HepG2 (cell line): ENCODE data around the gene FJX1. TPM values are rescaled to one million over a fixed set of nuclear protein-coding genes. Genes with fewer than 3 reads are reported as not detected.

Source experiments
- AKAP8 ChIP-seq: sonication (generic); formaldehyde crosslinking; IDR thresholded peaks from 2 replicates; pipeline ENCODE4 v1.5.1; 2020; ENCODE audit warnings: mild to moderate bottlenecking, missing genetic modification reagents
- BORCS8-MEF2B ChIP-seq: sonication (generic); formaldehyde crosslinking; IDR thresholded peaks from 2 replicates; pipeline ENCODE4 v1.8.0; 2022; ENCODE audit warnings: mild to moderate bottlenecking, missing genetic modification reagents
- DNMT3B ChIP-seq: conservative IDR thresholded peaks from 2 replicates; pipeline ENCODE4 v1.6.1; 2016; ENCODE audit warnings: missing biosample characterization, control low read depth
- KLF9 ChIP-seq: IDR thresholded peaks from 2 replicates; pipeline ENCODE4 v1.6.1; 2016; ENCODE audit warnings: low read depth
- MLLT10 ChIP-seq: sonication (generic); formaldehyde crosslinking; IDR thresholded peaks from 2 replicates; pipeline ENCODE4 v1.4.0; 2020; ENCODE audit warnings: missing genetic modification reagents
- ONECUT2 ChIP-seq: sonication (generic); formaldehyde crosslinking; IDR thresholded peaks from 2 replicates; pipeline ENCODE4 v1.4.0; 2020; ENCODE audit warnings: missing genetic modification reagents
- POLR2A ChIP-seq, 2 experiments: IDR thresholded peaks; 2 replicates each; pipeline ENCODE4 v1.6.1; 2011; ENCODE audit warnings: low read depth in 2 of 2, low read length in 2 of 2, mild to moderate bottlenecking in 1 of 2, moderate library complexity in 1 of 2; ENCODE audit not compliant: insufficient read depth in 1 of 2
- POLR2AphosphoS2 ChIP-seq: IDR thresholded peaks from 2 replicates; pipeline ENCODE4 v1.6.1; 2011; ENCODE audit warnings: low read depth, low read length, improper control_type of control experiment
- POLR2G ChIP-seq: fragments of 200-400 bp; formaldehyde crosslinking; IDR thresholded peaks from 2 replicates; pipeline ENCODE4 v1.6.1; 2018; ENCODE audit warnings: mild to moderate bottlenecking, low read depth, low read length, moderate library complexity
- PTBP1 ChIP-seq: fragments of 200-400 bp; formaldehyde crosslinking; IDR thresholded peaks from 2 replicates; pipeline ENCODE4 v1.6.1; 2018; ENCODE audit warnings: low read length, low read depth; ENCODE audit not compliant: poor library complexity, severe bottlenecking
- RBM39 ChIP-seq: fragments of 200-400 bp; formaldehyde crosslinking; IDR thresholded peaks from one replicate; pipeline ENCODE4 v1.6.1; 2018; ENCODE audit warnings: antibody characterized with exemption, mild to moderate bottlenecking, low read depth, low read length; ENCODE audit not compliant: poor library complexity, severe bottlenecking
- SMARCC2 ChIP-seq: fragments of 450-650 bp; IDR thresholded peaks from 2 replicates; pipeline ENCODE4 v1.6.1; 2017; ENCODE audit warnings: antibody characterized with exemption, mild to moderate bottlenecking
- SNAI1 ChIP-seq: sonication (generic); formaldehyde crosslinking; IDR thresholded peaks from 2 replicates; pipeline ENCODE4 v1.5.0; 2020; ENCODE audit warnings: mild to moderate bottlenecking, missing genetic modification reagents, borderline replicate concordance
- SOX5 ChIP-seq: IDR thresholded peaks from 2 replicates; pipeline ENCODE4 v1.6.1; 2016; ENCODE audit warnings: borderline replicate concordance
- SOX6 ChIP-seq, 2 experiments: fragments of 450-650 bp in 1 of 2; sonication (generic) in 1 of 2; formaldehyde crosslinking in 1 of 2; IDR thresholded peaks; 2 replicates each; pipeline versions ENCODE4 v1.4.0 to v1.6.1; 2017 to 2020; ENCODE audit warnings: antibody characterized with exemption in 1 of 2, mild to moderate bottlenecking in 1 of 2, missing genetic modification reagents in 1 of 2
- THAP9 ChIP-seq: sonication (generic); formaldehyde crosslinking; IDR thresholded peaks from 2 replicates; pipeline ENCODE4; 2020; ENCODE audit warnings: missing genetic modification reagents, mild to moderate bottlenecking, borderline replicate concordance
- U2AF1 ChIP-seq: fragments of 200-400 bp; formaldehyde crosslinking; optimal IDR thresholded peaks from 2 replicates; pipeline ENCODE3; 2017; ENCODE audit warnings: mild to moderate bottlenecking, low read depth, low read length
- ZFP62 ChIP-seq: sonication (generic); formaldehyde crosslinking; IDR thresholded peaks from 2 replicates; pipeline ENCODE4 v1.4.0; 2020; ENCODE audit warnings: missing genetic modification reagents
- ZNF225 ChIP-seq: sonication (generic); formaldehyde crosslinking; IDR thresholded peaks from 2 replicates; pipeline ENCODE4 v1.4.0; 2020; ENCODE audit warnings: mild to moderate bottlenecking, missing genetic modification reagents
- ZNF451 ChIP-seq: sonication (generic); formaldehyde crosslinking; IDR thresholded peaks from 2 replicates; pipeline ENCODE4 v1.5.0; 2020; ENCODE audit warnings: mild to moderate bottlenecking, missing genetic modification reagents
- ZNF761 ChIP-seq: sonication (generic); formaldehyde crosslinking; conservative IDR thresholded peaks from 2 replicates; pipeline ENCODE4 v1.4.0; 2020; ENCODE audit warnings: mild to moderate bottlenecking, missing genetic modification reagents
- ZSCAN22 ChIP-seq: sonication (generic); formaldehyde crosslinking; IDR thresholded peaks from 2 replicates; pipeline ENCODE4 v1.4.0; 2020; ENCODE audit warnings: mild to moderate bottlenecking, missing genetic modification reagents
- polyA plus RNA-seq, 8 experiments: library from polyadenylated mRNA; depleted of rRNA in 3 of 8; stranded (reverse) in 7 of 8; unstranded in 1 of 8; fragments of >200 nt; fragmentation: Illumina TruSeq in 4 of 8; extraction: Trizol in 4 of 8; gene quantifications; 2 replicates each; pipeline versions ENCODE4 v1.2.1 to v1.2.3, GENCODE V29; 2011 to 2016; ENCODE audit warnings: low read depth in 4 of 8, missing spikeins in 1 of 8, mixed read lengths in 1 of 8; ENCODE audit not compliant: insufficient read depth in 1 of 8
- total RNA-seq, 5 experiments: library from RNA; depleted of rRNA; stranded (reverse); fragments of >200 nt; fragmentation: Illumina TruSeq; extraction: Trizol; gene quantifications; 2 replicates each; pipeline ENCODE4 v1.2.3, GENCODE V29; 2016; ENCODE audit warnings: low read depth in 1 of 5
- TF ChIP-seq, protein P1 (sequence below): sonication (generic); formaldehyde crosslinking; IDR thresholded peaks from 2 replicates; pipeline ENCODE4 v1.9.0; 2022; ENCODE audit warnings: low read depth, missing genetic modification reagents
- TF ChIP-seq, protein P2 (sequence below): sonication (generic); formaldehyde crosslinking; IDR thresholded peaks from 2 replicates; pipeline ENCODE4 v1.9.0; 2022; ENCODE audit warnings: missing genetic modification reagents, mild to moderate bottlenecking, borderline replicate concordance
- TF ChIP-seq, protein P3 (sequence below): sonication (generic); formaldehyde crosslinking; IDR thresholded peaks from 2 replicates; pipeline ENCODE4 v1.5.0; 2020; ENCODE audit warnings: mild to moderate bottlenecking, missing genetic modification reagents

The FJX1 gene
- total and polyA plus RNA-seq, 2 of the 13 experiments (the other 11 are each of a cell fraction or from before 2014, with no cell fraction given), result 0.40 to 0.82 TPM

GRCh38 chr11:35662061-35662648 lies 43.9 kb downstream of the FJX1 start (continued):
- TF ChIP-seq SNAI1 (CRISPR knock-in tag) (no peak), POLR2AphosphoS2 (no peak), ZNF225 (CRISPR knock-in tag) (no peak), BORCS8-MEF2B (no peak), KLF9 (CRISPR knock-in tag) (no peak), POLR2G (peak; percentile 34; the same call in 1 of the 2 replicates), ZNF451 (CRISPR knock-in tag) (no peak), ZFP62 (CRISPR knock-in tag) (no peak), ZNF761 (CRISPR knock-in tag) (no peak), THAP9 (CRISPR knock-in tag) (no peak), RBM39 (no peak), MLLT10 (CRISPR knock-in tag) (no peak), DNMT3B (CRISPR knock-in tag) (no peak), SOX5 (CRISPR knock-in tag) (peak; percentile 85), ONECUT2 (peak; percentile 91), U2AF1 (no peak), ZSCAN22 (CRISPR knock-in tag) (no peak), SOX6 (IDR thresholded peaks at IDR 0.05) (no peak), SOX6 (CRISPR knock-in tag; IDR thresholded peaks at IDR 0.05) (peak; percentile 88), PTBP1 (no peak), AKAP8 (CRISPR knock-in tag) (no peak), POLR2A (IDR thresholded peaks at IDR 0.05; ENCODE audit: insufficient read depth in 1 of 2, low read depth in 2 of 2, low read length in 2 of 2) (no peak; a peak in 1 of 4 replicates), SMARCC2 (no peak)
- TF ChIP-seq, protein P1, sequence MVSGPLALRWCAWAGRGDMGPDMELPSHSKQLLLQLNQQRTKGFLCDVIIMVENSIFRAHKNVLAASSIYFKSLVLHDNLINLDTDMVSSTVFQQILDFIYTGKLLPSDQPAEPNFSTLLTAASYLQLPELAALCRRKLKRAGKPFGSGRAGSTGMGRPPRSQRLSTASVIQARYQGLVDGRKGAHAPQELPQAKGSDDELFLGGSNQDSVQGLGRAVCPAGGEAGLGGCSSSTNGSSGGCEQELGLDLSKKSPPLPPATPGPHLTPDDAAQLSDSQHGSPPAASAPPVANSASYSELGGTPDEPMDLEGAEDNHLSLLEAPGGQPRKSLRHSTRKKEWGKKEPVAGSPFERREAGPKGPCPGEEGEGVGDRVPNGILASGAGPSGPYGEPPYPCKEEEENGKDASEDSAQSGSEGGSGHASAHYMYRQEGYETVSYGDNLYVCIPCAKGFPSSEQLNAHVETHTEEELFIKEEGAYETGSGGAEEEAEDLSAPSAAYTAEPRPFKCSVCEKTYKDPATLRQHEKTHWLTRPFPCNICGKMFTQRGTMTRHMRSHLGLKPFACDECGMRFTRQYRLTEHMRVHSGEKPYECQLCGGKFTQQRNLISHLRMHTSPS (CRISPR knock-in tag), result peak; percentile 80
- TF ChIP-seq, protein P2, sequence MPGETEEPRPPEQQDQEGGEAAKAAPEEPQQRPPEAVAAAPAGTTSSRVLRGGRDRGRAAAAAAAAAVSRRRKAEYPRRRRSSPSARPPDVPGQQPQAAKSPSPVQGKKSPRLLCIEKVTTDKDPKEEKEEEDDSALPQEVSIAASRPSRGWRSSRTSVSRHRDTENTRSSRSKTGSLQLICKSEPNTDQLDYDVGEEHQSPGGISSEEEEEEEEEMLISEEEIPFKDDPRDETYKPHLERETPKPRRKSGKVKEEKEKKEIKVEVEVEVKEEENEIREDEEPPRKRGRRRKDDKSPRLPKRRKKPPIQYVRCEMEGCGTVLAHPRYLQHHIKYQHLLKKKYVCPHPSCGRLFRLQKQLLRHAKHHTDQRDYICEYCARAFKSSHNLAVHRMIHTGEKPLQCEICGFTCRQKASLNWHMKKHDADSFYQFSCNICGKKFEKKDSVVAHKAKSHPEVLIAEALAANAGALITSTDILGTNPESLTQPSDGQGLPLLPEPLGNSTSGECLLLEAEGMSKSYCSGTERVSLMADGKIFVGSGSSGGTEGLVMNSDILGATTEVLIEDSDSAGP (CRISPR knock-in tag), result no peak
- TF ChIP-seq, protein P3, sequence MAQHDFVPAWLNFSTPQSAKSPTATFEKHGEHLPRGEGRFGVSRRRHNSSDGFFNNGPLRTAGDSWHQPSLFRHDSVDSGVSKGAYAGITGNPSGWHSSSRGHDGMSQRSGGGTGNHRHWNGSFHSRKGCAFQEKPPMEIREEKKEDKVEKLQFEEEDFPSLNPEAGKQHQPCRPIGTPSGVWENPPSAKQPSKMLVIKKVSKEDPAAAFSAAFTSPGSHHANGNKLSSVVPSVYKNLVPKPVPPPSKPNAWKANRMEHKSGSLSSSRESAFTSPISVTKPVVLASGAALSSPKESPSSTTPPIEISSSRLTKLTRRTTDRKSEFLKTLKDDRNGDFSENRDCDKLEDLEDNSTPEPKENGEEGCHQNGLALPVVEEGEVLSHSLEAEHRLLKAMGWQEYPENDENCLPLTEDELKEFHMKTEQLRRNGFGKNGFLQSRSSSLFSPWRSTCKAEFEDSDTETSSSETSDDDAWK (CRISPR knock-in tag), result no peak
